AG04449 (cell line): ENCODE data around the gene GOLGA6A.

ENCODE experiments used
- CTCF ChIA-PET: fragments of 350-600 bp; formaldehyde crosslinking; extraction: SDS; loops from one replicate; lab custom pipeline; 2021; ENCODE audit warnings: antibody characterized with exemption; lab: Yijun Ruan, JAX
- POLR2A ChIA-PET: fragments of 400-600, 350-600 bp; formaldehyde crosslinking; extraction: SDS; loops from one replicate; lab custom pipeline; 2020; ENCODE audit warnings: antibody characterized with exemption, inconsistent platforms; lab: Yijun Ruan, JAX
- DNase-seq: peaks from one replicate; pipeline ENCODE4 v3.0.0-alpha.2; 2010; ENCODE audit warnings: low read depth, low spot score
- H3K4me3 ChIP-seq: 2 replicates; pipeline ENCODE4 v1.5.1; 2011; ENCODE audit warnings: low read depth, mild to moderate bottlenecking, control low read depth, low read length
- CTCF ChIP-seq: IDR thresholded peaks from one replicate; pipeline ENCODE4 v1.5.1; 2011; ENCODE audit warnings: mild to moderate bottlenecking, moderate library complexity, low read length, control low read depth, inconsistent platforms; ENCODE audit not compliant: insufficient read depth; ENCODE audit errors: missing control alignments

The GOLGA6A gene

GRCh38 chr15:74032606-74033561 lies 49.5 kb downstream of the GOLGA6A start:
- CTCF ChIA-PET, result interaction anchor here (1.1 to 25.5 kb wide), 6 partner anchors 7 to 289 kb away, joined by 3 to 544 read pairs (median 8); partner anchors contain the start of genes PML and STOML1
- TF ChIP-seq CTCF, result no peak
- no peak for DNase-seq

GRCh38 chr15:74032046-74032445 lies 50.3 kb downstream of the GOLGA6A start:
- POLR2A ChIA-PET, result interaction anchor here (1.5 kb wide), 1 partner anchor 38 kb away, joined by 3 read pairs; the partner anchor contains the start of gene PML
- CTCF ChIA-PET, result interaction anchor here (0.9 to 2.8 kb wide), 6 partner anchors 8 to 59 kb away, joined by 3 to 8 read pairs (median 6); partner anchors contain the start of gene PML
- no peak overlapping the region for H3K4me3 ChIP-seq
- DNase-seq, result no peak
- TF ChIP-seq CTCF, result no peak

More at GRCh38 chr15:74032606-74033561, 49.5 kb downstream of the GOLGA6A start:
- H3K4me3 ChIP-seq, result no peak overlapping the region
- POLR2A ChIA-PET, result interaction anchor here (1.5 kb wide), 1 partner anchor 39 kb away, joined by 3 read pairs; the partner anchor contains the start of gene PML

GRCh38 chr15:74028646-74029045 lies 53.7 kb downstream of the GOLGA6A start:
- DNase-seq, result no peak
- no peak overlapping the region for H3K4me3 ChIP-seq
- no peak for TF ChIP-seq CTCF
- ChIA-PET CTCF (interaction anchor here (1.2 to 7.6 kb wide), 4 partner anchors 11 to 56 kb away, joined by 3 to 87 read pairs (median 13); no protein-coding TSS in a partner anchor), POLR2A (interaction anchor here (0.7 kb wide), 1 partner anchor 10 kb away, joined by 3 read pairs; no protein-coding TSS in a partner anchor)

GRCh38 chr15:74027688-74028087 lies 54.7 kb downstream of the GOLGA6A start:
- ChIA-PET CTCF (interaction anchor here (0.7 to 7.6 kb wide), 7 partner anchors 12 to 64 kb away, joined by 3 to 87 read pairs (median 3); partner anchors contain the start of gene STOML1), POLR2A (no interaction called here)
- no peak for TF ChIP-seq CTCF
- DNase-seq, result no peak
- H3K4me3 ChIP-seq, result no peak overlapping the region

GRCh38 chr15:74025436-74025835 lies 56.9 kb downstream of the GOLGA6A start:
- TF ChIP-seq CTCF, result no peak
- no peak overlapping the region for H3K4me3 ChIP-seq
- ChIA-PET CTCF (interaction anchor here (1.2 to 7.6 kb wide), 5 partner anchors 10 to 61 kb away, joined by 3 to 87 read pairs (median 7); no protein-coding TSS in a partner anchor), POLR2A (interaction anchor here (1.0 kb wide), 1 partner anchor 31 kb away, joined by 3 read pairs; the partner anchor contains the start of gene PML)
- DNase-seq, result no peak

- no peak for TF ChIP-seq CTCF
- ChIA-PET CTCF (interaction anchor here (1.2 to 7.6 kb wide), 6 partner anchors 15 to 52 kb away, joined by 3 to 87 read pairs (median 6); no protein-coding TSS in a partner anchor), POLR2A (no interaction called here)
- DNase-seq, result no peak
- no peak overlapping the region for H3K4me3 ChIP-seq
Observed at GRCh38 chr15:74024687-74025086, 57.7 kb downstream of the GOLGA6A start.
